Lower leg skin (tissue), 4 donors: Measurements from ENCODE around the gene SFI1. TPM values are rescaled to one million over a fixed set of nuclear protein-coding genes. Genes with fewer than 3 reads are reported as not detected.
"Not testable (repeated sequence)": the region's sequence is repeated elsewhere in the genome, so short reads cannot be mapped to it uniquely, and the experiment has no call there.

Experiments used
- DNase-seq, 2 donors: peaks; one replicate each; pipeline ENCODE4 v3.0.0-alpha.2; 2019; ENCODE audit warnings: low spot score in 2 of 2
- H3K4me3 ChIP-seq: fragments of 200-600 bp; sonication (generic); 2 replicates; pipeline ENCODE4 v1.5.1; 2017; ENCODE audit warnings: mild to moderate bottlenecking, low read depth; ENCODE audit not compliant: poor library complexity, severe bottlenecking
- POLR2A ChIP-seq, 2 donors: fragments of 450-650 bp; IDR thresholded peaks; one replicate each; pipeline ENCODE4 v1.6.1; 2016 to 2017; ENCODE audit warnings: antibody characterized with exemption in 2 of 2, mild to moderate bottlenecking in 1 of 2, moderate library complexity in 1 of 2
- WGBS, 2 donors: methylation state at CpG; one replicate each; pipeline ENCODE4 v1.1.5; 2018; 5-methylcytosine and 5-hydroxymethylcytosine counted together
- intact Hi-C: fragments of 100-400 bp; cut with DNase I; formaldehyde crosslinking; loops from one replicate; pipeline ENCODE4 v1.15.0; 2023; ENCODE audit warnings: low total_unique reads
- total RNA-seq, 4 donors: library from RNA; depleted of rRNA; stranded (reverse); fragments of >200 nt; gene quantifications; one replicate each; pipeline ENCODE4 v1.1.0, GENCODE V29; 2016
- TF ChIP-seq, protein P1 (sequence below), 3 donors: fragments of 450-650 bp; IDR thresholded peaks; one replicate each; pipeline ENCODE4 v1.5.1; 2016; ENCODE audit warnings: antibody characterized with exemption in 3 of 3, mild to moderate bottlenecking in 3 of 3, moderate library complexity in 2 of 3

The SFI1 gene
- total RNA-seq, 4 donors from 2014 or later, result 24.2 to 66.4 (median 32.2) TPM

GRCh38 chr22:31489632-31490495 is 6.5 kb upstream of the SFI1 start, which contains the start of gene EIF4ENIF1:
Gene EIF4ENIF1 (minus strand): TSS chr22:31489842. CDS start chr22:31488718, 1,124 bp downstream.
- DNase-seq, result peak; percentile 77 to 96
- WGBS, 2 donors, result 0 to 1% methylated on average over 53 to 80 of the region's 100 CpGs
- TF ChIP-seq, protein P1, sequence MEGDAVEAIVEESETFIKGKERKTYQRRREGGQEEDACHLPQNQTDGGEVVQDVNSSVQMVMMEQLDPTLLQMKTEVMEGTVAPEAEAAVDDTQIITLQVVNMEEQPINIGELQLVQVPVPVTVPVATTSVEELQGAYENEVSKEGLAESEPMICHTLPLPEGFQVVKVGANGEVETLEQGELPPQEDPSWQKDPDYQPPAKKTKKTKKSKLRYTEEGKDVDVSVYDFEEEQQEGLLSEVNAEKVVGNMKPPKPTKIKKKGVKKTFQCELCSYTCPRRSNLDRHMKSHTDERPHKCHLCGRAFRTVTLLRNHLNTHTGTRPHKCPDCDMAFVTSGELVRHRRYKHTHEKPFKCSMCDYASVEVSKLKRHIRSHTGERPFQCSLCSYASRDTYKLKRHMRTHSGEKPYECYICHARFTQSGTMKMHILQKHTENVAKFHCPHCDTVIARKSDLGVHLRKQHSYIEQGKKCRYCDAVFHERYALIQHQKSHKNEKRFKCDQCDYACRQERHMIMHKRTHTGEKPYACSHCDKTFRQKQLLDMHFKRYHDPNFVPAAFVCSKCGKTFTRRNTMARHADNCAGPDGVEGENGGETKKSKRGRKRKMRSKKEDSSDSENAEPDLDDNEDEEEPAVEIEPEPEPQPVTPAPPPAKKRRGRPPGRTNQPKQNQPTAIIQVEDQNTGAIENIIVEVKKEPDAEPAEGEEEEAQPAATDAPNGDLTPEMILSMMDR (IDR thresholded peaks at IDR 0.05), result peak in 1 of 3 donors; percentile 7
- TF ChIP-seq POLR2A (IDR thresholded peaks at IDR 0.05), result no peak
- H3K4me3 ChIP-seq, result peak within 1 kb of the TSS; percentile 86
- intact Hi-C loops, result loop anchor here (10.0 kb wide), 1 partner anchor 145 kb away; the partner anchor contains the start of gene PATZ1

DNA sequence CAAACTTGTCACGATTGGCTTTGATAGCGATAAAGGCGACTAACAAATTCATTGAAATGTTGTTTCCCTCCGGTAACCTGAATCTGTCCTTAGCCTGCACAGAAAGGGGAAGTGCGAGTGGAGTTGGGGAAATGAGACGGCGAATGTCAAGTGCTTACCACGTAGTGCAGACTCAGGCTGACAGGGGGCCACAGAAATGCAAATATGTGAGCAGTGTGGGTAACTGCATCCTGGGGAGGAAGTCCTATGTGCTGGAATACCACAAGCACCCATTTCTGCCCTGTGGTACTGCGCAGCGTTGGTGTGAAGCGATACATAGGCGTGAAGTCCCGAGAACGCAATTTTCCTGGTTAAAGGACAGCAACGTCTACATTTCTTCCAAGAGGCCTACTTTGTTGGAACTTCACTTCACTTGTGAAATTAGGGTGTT is 5.8 kb upstream of the SFI1 start:
- peak overlapping the region; percentile 86 for H3K4me3 ChIP-seq
- no peak for TF ChIP-seq POLR2A (IDR thresholded peaks at IDR 0.05)
- TF ChIP-seq, protein P1 (IDR thresholded peaks at IDR 0.05), result no peak
- 0% methylated on average over 15 of the region's 15 CpGs for WGBS, 2 donors
- DNase-seq, result peak; percentile 52 to 88
- intact Hi-C loops, result loop anchor here (10.0 kb wide), 1 partner anchor 146 kb away; the partner anchor contains the start of gene PATZ1

DNA sequence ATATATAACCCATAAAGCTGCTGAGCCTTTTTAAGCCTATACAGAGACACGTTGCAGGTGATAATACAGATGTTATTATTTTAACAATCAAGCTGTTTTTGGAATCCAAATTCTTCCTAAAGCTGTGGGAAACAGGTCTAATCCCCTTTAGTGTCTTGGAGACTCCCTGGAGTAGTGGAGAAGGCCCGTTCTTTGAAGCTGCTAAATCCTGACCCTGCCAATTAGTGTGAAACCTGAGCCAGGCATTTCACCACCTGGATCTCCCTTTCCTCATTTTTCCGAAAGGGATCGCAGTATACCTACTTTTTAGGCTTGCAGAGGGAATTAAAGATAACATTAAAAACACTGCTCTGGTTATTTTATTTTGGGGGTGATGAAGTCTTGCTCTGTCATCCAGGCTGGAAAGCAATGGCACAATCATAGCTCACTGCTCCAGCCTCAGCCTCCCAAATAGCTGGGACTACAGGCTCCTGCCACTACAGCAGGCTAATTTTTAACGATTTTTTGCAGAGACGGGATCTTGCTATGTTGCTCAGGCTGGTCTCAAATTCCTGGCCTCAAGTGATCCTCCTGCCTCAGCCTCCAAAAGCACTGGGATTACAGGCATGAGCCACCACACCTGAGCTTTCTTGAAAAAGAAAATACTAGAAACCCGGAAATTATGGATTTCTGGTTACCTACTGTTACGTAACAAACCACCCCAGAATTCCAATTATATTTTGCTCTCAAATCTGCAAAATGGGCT is 4.9 kb upstream of the SFI1 start:
- 78 to 79% methylated on average over 8 of the region's 8 CpGs for whole genome bisulfite sequencing, 2 donors
- intact Hi-C loops, result loop anchor here (10.0 kb wide), 1 partner anchor 147 kb away; the partner anchor contains the start of gene PATZ1
- TF ChIP-seq POLR2A (IDR thresholded peaks at IDR 0.05), result no peak
- TF ChIP-seq, protein P1 (IDR thresholded peaks at IDR 0.05), result no peak
- no peak for DNase-seq
- no peak overlapping the region for H3K4me3 ChIP-seq

DNA sequence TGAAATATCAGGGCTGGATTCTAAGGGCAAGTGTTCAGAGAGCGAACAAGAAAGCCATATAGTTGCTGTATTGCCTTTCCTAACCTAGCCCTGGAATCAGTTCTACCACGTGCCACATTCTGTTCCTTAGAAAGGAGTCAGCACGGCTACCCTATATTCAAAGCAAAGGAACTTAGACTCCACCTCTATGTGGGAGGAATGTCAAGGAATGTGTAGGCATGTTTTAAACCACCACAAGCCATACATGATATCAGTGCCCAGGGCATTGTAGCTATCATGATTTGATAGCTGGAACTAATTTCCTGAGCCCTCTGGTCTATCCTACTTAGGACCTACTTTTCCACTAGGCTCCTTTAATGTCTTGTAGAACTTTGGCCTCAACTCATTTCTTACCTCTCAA is 4.2 kb upstream of the SFI1 start:
- WGBS, 2 donors, result 51 to 53% methylated on average over 3 of the region's 3 CpGs
- TF ChIP-seq POLR2A (IDR thresholded peaks at IDR 0.05), result no peak
- TF ChIP-seq, protein P1 (IDR thresholded peaks at IDR 0.05), result no peak
- intact Hi-C loops, result loop anchor here (10.0 kb wide), 1 partner anchor 147 kb away; the partner anchor contains the start of gene PATZ1
- H3K4me3 ChIP-seq, result no peak overlapping the region
- no peak for DNase-seq

- 86 to 95% methylated on average over 5 of the region's 5 CpGs for WGBS, 2 donors
- not testable (repeated sequence) for H3K4me3 ChIP-seq, DNase-seq
- intact Hi-C loops, result loop anchor here (10.0 kb wide), 1 partner anchor 149 kb away; the partner anchor contains the start of gene PATZ1
Observed at GRCh38 chr22:31493355-31493754, 3.0 kb upstream of the SFI1 start.
